WERI-Rb-1 (cell line): Measurements from ENCODE around the gene RBMS1.

Experiments
- DNase-seq: peaks from one replicate; pipeline ENCODE4 v3.0.0-alpha.2; 2020
- H3K27ac ChIP-seq: fragments of 250-450 bp; sonication (Bioruptor Pico); 2 replicates; pipeline ENCODE4 v1.5.1; 2020; ENCODE audit warnings: mild to moderate bottlenecking, moderate library complexity
- H3K27me3 ChIP-seq: fragments of 250-450 bp; sonication (Bioruptor Pico); 2 replicates; pipeline ENCODE4 v1.5.1; 2021; ENCODE audit warnings: mild to moderate bottlenecking, low read depth, moderate library complexity; ENCODE audit not compliant: insufficient read depth, severe bottlenecking
- H3K36me3 ChIP-seq: fragments of 250-450 bp; sonication (Bioruptor Pico); 2 replicates; pipeline ENCODE4 v1.5.1; 2020; ENCODE audit warnings: mild to moderate bottlenecking, moderate library complexity
- H3K4me3 ChIP-seq: 2 replicates; pipeline ENCODE4 v1.5.1; 2011; ENCODE audit warnings: low read depth, mild to moderate bottlenecking, control low read depth, low read length
- H3K9me3 ChIP-seq: fragments of 250-450 bp; sonication (Bioruptor Pico); 2 replicates; pipeline ENCODE4 v1.5.1; 2021; ENCODE audit warnings: mild to moderate bottlenecking, moderate library complexity; ENCODE audit not compliant: severe bottlenecking
- TF ChIP-seq, protein P1 (sequence below): IDR thresholded peaks from 2 replicates; pipeline ENCODE4 v1.5.1; 2011; ENCODE audit warnings: low read depth, mild to moderate bottlenecking, control low read depth, inconsistent platforms, low read length

The RBMS1 gene

DNA sequence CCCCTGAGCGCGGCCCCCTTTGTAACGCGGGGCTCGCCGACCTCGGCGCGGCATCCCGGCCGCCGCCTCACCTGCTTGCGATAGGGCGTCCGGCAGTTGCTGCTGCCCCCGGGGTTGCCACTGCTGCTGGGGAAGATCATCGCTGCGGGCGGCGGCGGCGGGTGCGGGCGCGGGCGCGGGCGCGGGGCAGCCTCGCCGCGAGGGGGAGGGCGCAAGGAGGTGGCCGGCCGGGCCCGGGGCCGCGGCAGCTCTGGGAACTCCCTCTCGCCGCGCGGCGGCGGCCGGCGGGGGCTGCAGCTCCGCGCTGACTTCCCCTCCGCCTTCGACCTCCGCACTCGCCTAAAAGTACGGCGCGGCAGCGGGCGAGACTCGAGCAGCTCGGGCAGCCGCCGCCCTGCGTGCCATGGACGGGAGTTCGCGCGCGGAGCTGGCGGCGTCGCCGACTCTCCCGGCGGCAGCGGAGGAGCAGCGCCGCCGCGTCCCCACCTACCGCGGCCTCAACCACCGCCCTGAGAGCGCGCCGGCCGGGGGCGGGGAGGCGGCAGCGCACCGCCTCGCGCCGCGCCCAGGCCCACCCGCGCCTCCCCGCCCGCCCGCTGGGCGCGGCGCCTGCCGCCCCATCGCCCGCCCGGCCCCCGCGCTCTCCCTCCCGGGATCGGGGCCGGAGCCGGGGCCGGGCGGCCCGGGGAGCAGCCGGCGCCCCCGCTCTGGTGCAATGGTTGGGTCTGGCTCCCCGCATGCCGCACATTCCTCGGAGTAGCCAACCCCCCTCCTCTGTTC lies 86.0 kb downstream of the RBMS1 start:
- H3K27me3 ChIP-seq = no peaks in the 10 kb centered on the region
- no peaks in the 10 kb centered on the region for H3K36me3 ChIP-seq
- H3K27ac ChIP-seq = peak overlapping the region; percentile 43; the same call in 1 of the 2 replicates
- peak overlapping the region; percentile 89 for H3K4me3 ChIP-seq
- H3K9me3 ChIP-seq = no peaks in the 10 kb centered on the region
- DNase-seq = peak; percentile 40
- TF ChIP-seq, protein P1, sequence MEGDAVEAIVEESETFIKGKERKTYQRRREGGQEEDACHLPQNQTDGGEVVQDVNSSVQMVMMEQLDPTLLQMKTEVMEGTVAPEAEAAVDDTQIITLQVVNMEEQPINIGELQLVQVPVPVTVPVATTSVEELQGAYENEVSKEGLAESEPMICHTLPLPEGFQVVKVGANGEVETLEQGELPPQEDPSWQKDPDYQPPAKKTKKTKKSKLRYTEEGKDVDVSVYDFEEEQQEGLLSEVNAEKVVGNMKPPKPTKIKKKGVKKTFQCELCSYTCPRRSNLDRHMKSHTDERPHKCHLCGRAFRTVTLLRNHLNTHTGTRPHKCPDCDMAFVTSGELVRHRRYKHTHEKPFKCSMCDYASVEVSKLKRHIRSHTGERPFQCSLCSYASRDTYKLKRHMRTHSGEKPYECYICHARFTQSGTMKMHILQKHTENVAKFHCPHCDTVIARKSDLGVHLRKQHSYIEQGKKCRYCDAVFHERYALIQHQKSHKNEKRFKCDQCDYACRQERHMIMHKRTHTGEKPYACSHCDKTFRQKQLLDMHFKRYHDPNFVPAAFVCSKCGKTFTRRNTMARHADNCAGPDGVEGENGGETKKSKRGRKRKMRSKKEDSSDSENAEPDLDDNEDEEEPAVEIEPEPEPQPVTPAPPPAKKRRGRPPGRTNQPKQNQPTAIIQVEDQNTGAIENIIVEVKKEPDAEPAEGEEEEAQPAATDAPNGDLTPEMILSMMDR = no peak

DNA sequence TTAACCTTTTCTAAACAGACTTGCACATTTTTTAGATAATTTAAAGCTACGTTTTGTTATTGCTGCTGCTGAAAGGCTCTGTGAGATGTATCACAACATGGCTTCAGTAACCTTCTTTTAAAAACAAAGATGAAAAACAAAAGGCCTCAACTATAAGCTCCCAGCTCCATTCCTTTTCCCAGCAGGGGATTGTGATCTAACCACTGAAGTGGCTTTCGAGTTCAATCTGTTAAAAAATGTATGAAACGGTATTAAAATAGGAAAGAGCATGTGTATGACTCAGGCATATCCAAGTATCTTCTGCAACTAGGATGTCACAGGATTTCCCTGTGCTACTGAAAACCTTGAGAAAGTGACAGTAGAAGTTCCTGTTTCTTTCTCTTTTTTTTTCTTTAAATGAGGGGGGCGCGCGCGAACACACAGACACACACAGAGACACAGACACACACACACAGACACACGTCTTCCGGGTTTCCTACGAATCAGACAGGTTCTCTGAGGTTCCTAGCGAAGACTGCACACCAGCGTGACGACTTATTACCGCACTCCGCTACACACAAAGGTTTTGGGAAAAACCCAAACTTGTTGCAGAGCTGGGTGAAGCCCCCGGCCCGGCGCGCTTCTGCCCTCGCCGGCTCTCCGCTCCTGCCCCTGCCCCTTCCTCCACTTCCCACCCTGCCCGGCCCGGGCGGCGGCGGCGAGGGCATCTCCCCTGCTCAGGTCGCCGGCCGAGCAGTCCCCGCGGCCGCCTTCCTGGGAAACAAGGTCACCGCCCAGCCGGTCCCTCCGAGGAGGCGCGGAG lies 86.8 kb downstream of the RBMS1 start:
- no peaks in the 10 kb centered on the region for H3K9me3 ChIP-seq
- no peaks in the 10 kb centered on the region for H3K27me3 ChIP-seq
- TF ChIP-seq, protein P1 = no peak
- DNase-seq = peak; percentile 35
- H3K27ac ChIP-seq = peak overlapping the region; percentile 43; the same call in 1 of the 2 replicates
- peak overlapping the region; percentile 89 for H3K4me3 ChIP-seq
- no peaks in the 10 kb centered on the region for H3K36me3 ChIP-seq

DNA sequence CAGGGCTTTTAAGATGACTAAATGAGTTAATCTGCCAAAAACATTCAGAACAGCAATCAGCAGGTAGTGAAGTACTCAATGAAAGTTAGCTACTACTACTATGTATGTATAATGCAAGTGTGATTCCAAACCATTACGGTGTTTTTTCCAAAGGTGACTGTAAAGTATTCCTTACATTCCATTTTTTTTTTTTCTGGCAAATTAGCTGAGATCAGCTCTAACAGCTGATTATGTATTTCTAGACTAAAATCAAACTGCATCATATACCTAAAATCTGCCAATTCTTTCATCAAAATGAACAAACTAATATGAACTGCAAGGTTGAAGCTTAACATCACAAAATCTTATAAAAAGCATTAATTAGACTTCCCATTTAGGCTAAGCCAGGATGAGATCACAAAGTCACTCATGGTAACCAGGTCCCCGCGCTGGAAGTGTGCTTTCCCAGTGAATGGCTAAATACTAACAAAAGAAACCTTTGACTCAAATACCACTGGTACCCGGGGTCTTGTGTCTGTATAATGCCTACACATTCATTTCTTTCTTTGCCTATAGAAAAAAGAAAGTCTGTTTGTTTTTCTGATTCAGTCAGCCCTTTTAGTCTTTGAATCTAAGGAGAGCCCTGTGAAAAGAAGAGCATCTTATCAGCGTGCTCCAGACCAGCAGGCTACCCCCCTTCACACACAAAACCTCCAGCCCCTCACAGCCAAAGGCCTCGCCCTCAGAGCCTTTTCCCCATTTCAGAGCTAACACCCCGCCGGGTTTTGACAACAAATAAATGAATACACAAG lies 88.3 kb downstream of the RBMS1 start:
- DNase-seq = no peak
- no peaks in the 10 kb centered on the region for H3K27me3 ChIP-seq
- H3K36me3 ChIP-seq = no peaks in the 10 kb centered on the region
- H3K4me3 ChIP-seq = no peak overlapping the region
- TF ChIP-seq, protein P1 = no peak
- no peak overlapping the region for H3K27ac ChIP-seq
- no peaks in the 10 kb centered on the region for H3K9me3 ChIP-seq

DNA sequence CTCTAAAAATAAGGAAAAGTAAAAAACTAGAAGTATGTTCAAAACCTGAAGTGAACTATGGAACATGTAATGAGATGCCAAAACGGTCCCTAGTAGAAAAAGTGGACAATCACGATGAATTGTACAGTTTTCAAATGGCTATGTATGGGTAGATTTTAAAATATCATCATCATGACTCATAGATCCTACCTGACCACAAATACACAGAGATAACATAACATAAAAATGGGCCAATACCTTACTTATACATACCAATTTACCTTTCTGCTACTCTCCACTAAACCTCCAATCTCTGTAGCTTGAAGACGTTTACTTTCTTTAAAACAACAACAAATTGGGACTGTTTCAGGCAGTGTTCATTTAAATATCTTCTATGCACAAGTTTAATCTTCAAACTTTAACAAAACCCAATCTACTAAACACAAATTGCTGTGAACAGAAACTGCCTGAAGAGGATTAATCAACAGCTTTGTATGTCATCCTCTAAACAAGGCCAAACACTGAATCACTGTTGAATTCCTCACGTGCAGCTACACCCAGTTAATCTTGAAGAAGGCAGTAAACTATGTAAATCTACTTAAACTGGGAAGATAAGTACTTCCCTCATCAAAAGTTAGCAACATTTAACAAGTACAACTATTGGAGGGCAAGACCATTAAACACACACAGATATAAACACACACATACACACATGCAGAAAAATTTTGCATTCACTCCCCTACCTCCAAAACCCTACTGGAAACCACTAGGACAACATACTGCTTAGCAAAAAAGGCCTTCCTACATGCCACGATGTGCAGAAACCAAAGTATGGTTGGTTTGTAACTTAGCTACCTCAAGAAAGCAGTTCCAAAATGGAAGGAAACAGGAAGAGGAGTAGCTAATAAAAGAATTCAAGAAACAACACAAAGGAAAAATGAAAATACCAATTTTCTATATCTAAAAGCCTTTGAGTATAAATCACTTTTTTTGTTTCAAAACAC lies 90.3 kb downstream of the RBMS1 start:
- no peak for DNase-seq
- no peak overlapping the region for H3K27ac ChIP-seq

More for the DNA sequence above, 90.3 kb downstream of the RBMS1 start:
- TF ChIP-seq, protein P1 = no peak
- H3K4me3 ChIP-seq = no peak overlapping the region
- H3K36me3 ChIP-seq = no peaks in the 10 kb centered on the region
- no peaks in the 10 kb centered on the region for H3K9me3 ChIP-seq
- H3K27me3 ChIP-seq = no peaks in the 10 kb centered on the region
